Fibroblast of skin of right biceps (primary cell): ENCODE measurements around the gene OTUD7B.

Source experiments
- DNase-seq: peaks from one replicate; pipeline ENCODE4 v3.0.0-alpha.2; 2013

Gene OTUD7B

GRCh38 chr1:149915429-149916192 is 94.9 kb downstream of the OTUD7B start:
- peak; percentile 4 for DNase-seq

- no peak for DNase-seq
Measured at GRCh38 chr1:149914545-149914944, 96.0 kb downstream of the OTUD7B start.

DNA sequence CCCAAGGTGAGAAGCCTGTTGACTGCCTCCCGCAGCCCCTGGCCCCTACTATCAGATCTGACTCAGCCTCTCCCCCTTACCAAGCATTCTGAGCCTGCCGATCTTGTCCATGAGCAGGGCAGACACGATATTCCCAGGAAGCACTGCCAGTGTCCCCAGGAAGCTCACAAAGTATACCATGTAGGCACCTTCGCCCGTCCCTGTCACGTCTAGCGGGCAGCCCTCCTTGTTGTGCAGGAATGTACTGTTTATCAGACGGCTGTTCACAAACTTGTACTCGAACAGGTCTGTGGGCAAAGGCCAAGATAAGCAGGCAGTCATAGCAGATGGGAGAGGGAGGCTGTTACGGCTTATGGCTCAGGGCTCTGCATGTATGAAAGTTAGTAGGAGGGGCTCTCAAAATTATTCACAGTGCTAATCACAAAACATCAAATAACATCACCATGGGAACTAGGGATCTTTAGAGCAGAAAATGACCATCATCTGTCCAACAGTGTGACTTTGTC is 103.9 kb downstream of the OTUD7B start:
- no peak for DNase-seq

DNA sequence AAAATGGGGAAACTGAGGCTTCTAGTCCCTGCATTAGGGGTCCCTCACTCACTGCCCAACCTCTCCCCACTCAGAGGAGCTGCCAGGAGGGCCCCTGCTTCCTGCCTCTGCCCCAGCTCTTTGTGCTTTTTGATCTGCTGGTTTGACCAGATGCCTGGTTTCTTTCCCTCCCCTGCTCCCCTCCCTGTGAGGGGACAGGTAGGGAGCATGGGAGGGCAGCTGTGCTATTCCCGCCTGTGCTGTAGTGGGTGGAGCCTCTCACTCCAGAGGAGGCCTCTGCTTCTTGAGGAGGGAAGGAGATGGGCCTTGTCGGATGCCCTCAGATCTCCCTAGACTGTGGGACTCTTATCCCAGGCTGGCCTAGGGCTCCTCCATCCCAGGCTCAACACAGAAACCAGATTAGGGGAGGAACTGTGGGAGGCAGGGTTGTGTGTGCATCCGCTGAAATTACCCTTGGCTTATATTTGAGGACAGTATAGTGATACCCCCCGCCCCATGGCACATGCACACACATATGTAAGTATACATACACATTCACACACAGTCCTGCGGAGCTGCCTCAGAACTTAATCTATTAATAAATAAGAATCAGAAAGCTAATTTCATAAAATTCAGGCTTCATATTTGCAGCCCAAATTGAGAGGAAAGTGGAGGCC is 106.6 kb downstream of the OTUD7B start:
- no peak for DNase-seq

GRCh38 chr1:149899460-149900284 is 110.9 kb downstream of the OTUD7B start, which contains the start of gene BOLA1:
Gene BOLA1 (plus strand): TSS chr1:149899568. CDS start chr1:149900060, 492 bp downstream.
- DNase-seq, result peak; percentile 93

GRCh38 chr1:149896575-149896974 is 114.0 kb downstream of the OTUD7B start:
- DNase-seq, result no peak

DNA sequence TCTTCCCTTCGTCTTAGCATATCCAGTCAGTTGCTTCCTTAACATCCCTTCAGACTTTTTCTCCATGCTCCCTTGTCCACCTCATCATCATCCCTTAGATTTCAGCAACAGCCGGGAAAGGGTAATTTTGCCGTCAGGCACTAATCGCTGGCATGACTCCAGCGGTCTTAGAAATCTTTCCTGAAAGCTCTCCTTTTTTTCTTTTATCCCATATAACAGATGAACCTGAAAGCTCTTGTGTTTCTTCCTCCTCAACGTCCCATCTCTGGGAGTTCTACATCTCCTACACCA is 121.6 kb downstream of the OTUD7B start:
- DNase-seq, result peak; percentile 57

DNA sequence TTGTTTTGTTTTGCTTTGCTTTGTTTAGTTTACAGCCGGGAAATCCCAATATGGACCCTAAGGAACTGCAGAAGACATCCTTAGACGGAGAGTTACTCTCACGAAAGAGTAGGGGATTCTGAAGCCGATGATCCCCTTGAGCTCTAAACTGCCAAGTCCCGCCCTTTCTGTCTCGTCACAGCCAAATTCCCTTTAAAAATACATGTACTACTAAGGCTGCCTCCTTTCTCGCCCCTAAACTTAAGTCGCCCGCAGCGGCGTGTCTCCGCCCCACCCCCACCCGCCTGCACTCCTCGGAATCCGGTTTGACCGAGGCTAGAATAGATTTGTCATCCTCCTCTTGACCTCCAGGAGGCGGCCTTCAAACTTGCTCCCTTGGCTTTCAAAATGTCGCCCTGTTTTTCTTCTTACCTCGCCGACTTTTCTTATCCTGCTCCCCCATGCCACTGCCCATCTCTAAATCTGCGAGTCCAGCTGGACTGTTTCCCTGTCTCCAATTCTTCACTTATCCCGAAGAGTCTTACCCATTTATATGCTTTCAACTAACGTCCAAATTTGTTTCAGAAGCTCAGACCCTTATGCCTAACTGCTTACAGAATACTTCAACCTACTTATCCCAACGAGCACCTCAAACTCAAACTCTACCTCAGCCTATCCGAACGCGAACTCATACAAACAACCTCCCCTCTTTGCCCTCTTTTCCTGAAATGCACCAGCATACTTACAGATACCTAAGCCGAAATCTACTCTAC is 122.1 kb downstream of the OTUD7B start:
- peak; percentile 96 for DNase-seq
